ENCODE data around the gene MCC.

MCC gene

GRCh38 chr5:112986224-112986623, 502.0 kb downstream of the MCC start:
- no peak for DNase-seq (ENCODE audit: low read depth in 2 of 2)

DNA sequence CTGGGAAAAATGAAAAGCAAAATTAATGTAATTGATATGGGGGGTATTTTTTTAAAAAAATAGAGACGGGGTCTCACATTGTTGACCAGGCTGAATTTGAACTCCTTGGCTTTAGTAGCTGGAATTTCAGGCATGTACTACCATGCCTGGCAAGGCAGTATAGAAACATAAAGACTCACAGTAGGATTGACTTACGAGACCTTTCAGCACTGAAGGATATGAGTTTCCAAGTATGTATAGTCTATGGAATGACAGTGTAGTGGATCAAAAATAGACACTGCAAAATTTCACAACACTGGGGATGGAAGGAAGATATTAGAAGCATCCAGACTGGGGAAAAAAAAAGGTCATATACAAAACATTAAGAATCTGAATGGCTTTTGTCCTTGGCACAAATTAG, 504.9 kb downstream of the MCC start:
- DNase-seq (ENCODE audit: low read depth in 2 of 2), result no peak

GRCh38 chr5:112979723-112980122, 508.5 kb downstream of the MCC start:
- DNase-seq (ENCODE audit: low read depth in 2 of 2), result no peak

GRCh38 chr5:112978836-112979235, 509.4 kb downstream of the MCC start:
- DNase-seq (ENCODE audit: low read depth in 2 of 2), result no peak

GRCh38 chr5:112977440-112977861, 510.8 kb downstream of the MCC start:
- DNase-seq (ENCODE audit: low read depth in 2 of 2), result no peak

GRCh38 chr5:112976432-112977309, 511.6 kb downstream of the MCC start, which contains the start of gene DCP2:
Gene DCP2 (plus strand): TSS chr5:112976798. CDS start chr5:112976934, 136 bp downstream.
- DNase-seq (ENCODE audit: low read depth in 2 of 2), result peak; percentile 86 to 89

DNA sequence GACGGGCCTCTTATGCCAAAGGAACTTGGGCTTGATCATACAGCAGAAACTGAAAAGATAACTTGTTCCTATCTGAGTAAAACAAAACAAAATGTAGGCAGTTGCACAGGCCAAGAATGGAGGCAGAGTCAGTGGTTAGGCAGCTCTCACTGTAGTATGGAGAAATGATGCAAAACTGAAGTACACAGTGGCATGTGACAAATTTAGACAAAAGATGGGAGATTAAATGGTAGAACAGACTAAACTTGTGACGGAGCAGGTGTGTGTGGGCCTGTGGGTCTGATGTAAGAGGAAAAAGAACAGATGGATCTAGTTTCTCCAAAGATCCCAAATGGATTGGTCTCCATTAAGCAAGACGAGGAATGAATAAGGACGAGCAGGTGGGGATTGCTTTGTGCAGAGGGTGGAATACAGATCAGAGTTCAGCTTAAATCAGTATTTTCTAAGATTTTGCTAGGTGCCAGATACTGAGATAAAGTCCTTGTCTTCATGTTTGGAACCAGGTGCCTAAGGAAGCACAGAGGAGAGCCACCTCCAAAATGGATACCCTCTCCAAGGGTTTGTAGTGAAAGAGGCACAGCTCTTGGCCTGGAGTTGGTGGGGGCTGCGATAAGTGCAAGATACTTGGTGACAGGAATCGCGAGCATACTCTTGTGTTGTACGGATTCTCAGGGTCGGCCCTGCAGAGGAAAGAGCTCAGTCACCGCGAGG, 512.4 kb downstream of the MCC start:
- DNase-seq (ENCODE audit: low read depth in 2 of 2), result no peak

GRCh38 chr5:112974901-112975300, 513.4 kb downstream of the MCC start:
- DNase-seq (ENCODE audit: low read depth in 2 of 2), result no peak

- DNase-seq (ENCODE audit: low read depth in 2 of 2), result no peak
Measured at GRCh38 chr5:112973904-112974303, 514.3 kb downstream of the MCC start.

GRCh38 chr5:112973036-112973435, 515.2 kb downstream of the MCC start:
- no peak for DNase-seq (ENCODE audit: low read depth in 2 of 2)
